AG10803 (cell line): ENCODE data around the gene PRR12.

Experiments used
- DNase-seq: peaks from one replicate; pipeline ENCODE4 v3.0.0; 2010; ENCODE audit warnings: low read depth
- H3K4me3 ChIP-seq: 2 replicates; pipeline ENCODE4 v1.5.1; 2011; ENCODE audit warnings: mild to moderate bottlenecking, low read length, control low read depth
- CTCF ChIP-seq: conservative IDR thresholded peaks from 2 replicates; pipeline ENCODE4 v1.5.1; 2011; ENCODE audit warnings: mild to moderate bottlenecking, low read length, control low read depth, inconsistent platforms

PRR12 gene

GRCh38 chr19:49557641-49558325 lies 33.2 kb upstream of the PRR12 start:
- TF ChIP-seq CTCF = no peak
- DNase-seq = no peak
- H3K4me3 ChIP-seq = no peak overlapping the region

DNA sequence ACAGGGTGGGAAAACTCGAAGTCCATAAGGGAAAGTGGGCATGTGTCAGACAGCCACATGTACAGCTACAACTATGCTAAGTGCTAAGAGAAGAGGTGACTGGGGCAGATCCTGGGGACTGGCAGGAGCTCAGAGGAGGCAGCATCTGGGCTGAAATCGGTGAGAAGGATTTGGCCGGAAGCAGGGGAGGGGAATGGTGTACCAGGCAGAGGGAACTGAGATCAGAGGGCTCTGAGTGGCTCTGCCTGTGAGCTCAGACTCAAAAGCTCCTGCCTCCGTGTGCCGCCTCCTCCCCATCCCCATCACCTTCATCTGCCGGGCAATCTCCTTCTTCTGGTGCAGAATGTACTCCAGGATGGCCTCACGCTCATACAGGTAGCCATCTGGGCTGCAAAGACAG lies 32.4 kb upstream of the PRR12 start:
- H3K4me3 ChIP-seq = no peak overlapping the region
- TF ChIP-seq CTCF = no peak

GRCh38 chr19:49559443-49559842 lies 31.5 kb upstream of the PRR12 start:
- TF ChIP-seq CTCF = no peak
- H3K4me3 ChIP-seq = no peak overlapping the region
- DNase-seq = no peak

More for the DNA sequence above, 32.4 kb upstream of the PRR12 start:
- DNase-seq = no peak

GRCh38 chr19:49559928-49560327 lies 31.1 kb upstream of the PRR12 start:
- no peak overlapping the region for H3K4me3 ChIP-seq
- DNase-seq = no peak
- no peak for TF ChIP-seq CTCF

DNA sequence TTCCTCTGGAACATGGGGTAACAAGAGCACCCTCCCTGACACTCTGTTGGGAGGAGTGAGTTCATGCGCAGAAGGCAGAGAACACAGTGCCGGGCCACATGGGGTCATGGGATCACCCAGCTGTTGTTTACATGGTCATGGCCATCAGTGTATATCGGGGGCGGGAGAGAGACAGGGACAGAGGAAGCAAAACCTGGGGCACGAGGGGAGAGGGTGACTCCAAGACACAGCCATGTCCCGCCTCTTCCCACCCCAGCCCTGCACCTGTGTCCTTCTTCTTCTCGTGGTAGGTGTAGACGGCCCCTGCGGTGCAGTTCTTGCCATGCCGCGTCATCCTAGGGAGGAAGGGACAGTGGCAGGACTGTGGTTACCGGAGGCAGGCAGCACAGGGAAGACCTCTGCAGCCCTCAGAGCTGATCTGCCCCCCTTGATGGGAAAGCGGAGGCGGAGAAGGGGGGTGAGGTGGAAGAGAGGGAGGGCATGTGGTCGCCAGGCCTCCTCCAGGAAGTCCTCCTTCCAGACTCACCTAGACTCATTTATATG lies 30.6 kb upstream of the PRR12 start:
- no peak for TF ChIP-seq CTCF
- no peak overlapping the region for H3K4me3 ChIP-seq
- no peak for DNase-seq

GRCh38 chr19:49564616-49565045 lies 26.4 kb upstream of the PRR12 start:
- no peak for TF ChIP-seq CTCF
- no peak overlapping the region for H3K4me3 ChIP-seq
- no peak for DNase-seq

DNA sequence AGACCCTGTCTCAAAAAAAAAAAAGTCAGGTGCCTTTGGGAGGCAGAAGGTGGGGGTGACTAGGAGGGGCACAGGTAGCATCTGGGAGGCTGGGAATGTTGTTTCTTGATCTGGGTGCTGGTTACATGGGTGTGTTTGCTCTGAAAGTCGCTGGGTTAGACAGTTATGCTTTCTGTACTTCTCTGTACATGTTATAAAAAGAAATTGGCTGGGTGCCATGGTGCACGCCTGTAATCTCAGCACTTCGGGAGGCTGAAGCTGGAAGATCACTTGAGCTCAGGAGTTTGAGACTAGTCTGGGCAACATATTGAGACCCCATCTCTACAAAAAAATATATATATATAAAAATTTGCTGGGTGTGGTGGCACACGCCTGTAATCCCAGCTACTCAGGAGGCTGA lies 25.7 kb upstream of the PRR12 start:
- no peak for TF ChIP-seq CTCF
- no peak overlapping the region for H3K4me3 ChIP-seq
- no peak for DNase-seq
